Gastrocnemius medialis (tissue), 4 donors: Measurements from ENCODE around the gene XKR8.

ENCODE experiments used
- CTCF ChIP-seq, 5 experiments: fragments of 450-650 bp in 3 of 5; fragments of 200-600 bp in 2 of 5; sonication (generic) in 2 of 5; IDR thresholded peaks in 4 of 5; conservative IDR thresholded peaks in 1 of 5; 1 replicate in 4 of 5; 2 replicates in 1 of 5; pipeline ENCODE4 v1.5.1; 2016 to 2019; ENCODE audit warnings: antibody characterized with exemption in 5 of 5, mild to moderate bottlenecking in 3 of 5, moderate library complexity in 3 of 5
- POLR2A ChIP-seq, 2 donors: fragments of 450-650 bp; IDR thresholded peaks; one replicate each; pipeline ENCODE4 v1.6.1; 2017; ENCODE audit warnings: antibody characterized with exemption in 2 of 2, mild to moderate bottlenecking in 2 of 2, moderate library complexity in 2 of 2

GRCh38 chr1:27915082-27915575 is 44.6 kb upstream of the XKR8 start:
- TF ChIP-seq CTCF (IDR thresholded peaks at IDR 0.05 in 4 of 5, conservative IDR thresholded peaks at IDR 0.05 in 1 of 5) (no peak), POLR2A (IDR thresholded peaks at IDR 0.05) (no peak)
